GM21717 (cell line): Measurements from ENCODE around the gene OR6N2.

Source experiments
- ATAC-seq: cut with Tn5 transposase; IDR thresholded peaks from one replicate; pipeline ENCODE4 v1.9.1; 2021; ENCODE audit warnings: mild to moderate bottlenecking, moderate library complexity; ENCODE audit not compliant: unreplicated experiment

OR6N2 gene

GRCh38 chr1:158781104-158781503 is at the start of gene OR6N2:
Gene OR6N2 (minus strand): TSS chr1:158781204. CDS start chr1:158777635, 3,569 bp downstream.
- no peak for ATAC-seq

GRCh38 chr1:158830074-158830677 is 49.2 kb upstream of the OR6N2 start:
- ATAC-seq = peak; percentile 59

- ATAC-seq = no peak
Measured at GRCh38 chr1:158821723-158822122, 40.7 kb upstream of the OR6N2 start.

- peak; percentile 98 for ATAC-seq
Measured at GRCh38 chr1:158819461-158820443, 38.7 kb upstream of the OR6N2 start.

- no peak for ATAC-seq
Measured at GRCh38 chr1:158818975-158819431, 38.0 kb upstream of the OR6N2 start.

GRCh38 chr1:158818560-158818959 is 37.6 kb upstream of the OR6N2 start:
- no peak for ATAC-seq

- ATAC-seq = no peak
Measured at GRCh38 chr1:158814970-158815369, 34.0 kb upstream of the OR6N2 start.

- no peak for ATAC-seq
Measured at GRCh38 chr1:158813164-158813563, 32.2 kb upstream of the OR6N2 start.

- no peak for ATAC-seq
Measured at GRCh38 chr1:158812336-158812735, 31.3 kb upstream of the OR6N2 start.

- no peak for ATAC-seq
Measured at GRCh38 chr1:158810311-158810710, 29.3 kb upstream of the OR6N2 start.

- ATAC-seq = no peak
Measured at GRCh38 chr1:158809862-158810261, 28.9 kb upstream of the OR6N2 start.

- ATAC-seq = no peak
Measured at GRCh38 chr1:158809256-158809655, 28.3 kb upstream of the OR6N2 start.

GRCh38 chr1:158806916-158807536 is 26.0 kb upstream of the OR6N2 start:
- no peak for ATAC-seq

GRCh38 chr1:158803678-158804077 is 22.7 kb upstream of the OR6N2 start:
- no peak for ATAC-seq

GRCh38 chr1:158801396-158801795 is 20.4 kb upstream of the OR6N2 start:
- no peak for ATAC-seq

GRCh38 chr1:158800526-158800925 is 19.5 kb upstream of the OR6N2 start:
- no peak for ATAC-seq

- ATAC-seq = no peak
Measured at GRCh38 chr1:158799689-158800088, 18.7 kb upstream of the OR6N2 start.

- no peak for ATAC-seq
Measured at GRCh38 chr1:158798531-158798930, 17.5 kb upstream of the OR6N2 start.

GRCh38 chr1:158794247-158794646 is 13.2 kb upstream of the OR6N2 start:
- ATAC-seq = no peak

- ATAC-seq = no peak
Measured at GRCh38 chr1:158793604-158794003, 12.6 kb upstream of the OR6N2 start.
